GM12878 (cell line): Measurements from ENCODE around the gene SMIM35. TPM values are rescaled to one million over a fixed set of nuclear protein-coding genes. Genes with fewer than 3 reads are reported as not detected.

ENCODE experiments used
- ATAC-seq: fragments of 200-7000 bp; cut with Tn5 transposase; 3 replicates; pipeline ENCODE4 v1.9.1; 2020; ENCODE audit warnings: mild to moderate bottlenecking, moderate library complexity
- BruUV-seq: library from RNA; stranded (reverse); fragments of 400-500 nt; replicated peaks from 2 replicates; lab custom pipeline; 2021; lab: Mats Ljungman, UMichigan
- CTCF ChIA-PET: fragments of 300-600 bp; sonication (Branson Sonifier 250); formaldehyde crosslinking; extraction: SDS; loops from one replicate; lab custom pipeline; 2021; ENCODE audit warnings: inconsistent platforms; lab: Yijun Ruan, JAX
- POLR2A ChIA-PET: fragments of 350-600 bp; formaldehyde crosslinking; extraction: SDS; loops from one replicate; lab custom pipeline; 2021; ENCODE audit warnings: inconsistent platforms; lab: Charles Lee
- RAD21 ChIA-PET: fragments of 300-600 bp; sonication (Branson Sonifier 250); formaldehyde crosslinking; loops from one replicate; lab custom pipeline; 2023; ENCODE audit warnings: antibody characterized with exemption; ENCODE audit not compliant: unreplicated experiment; lab: Charles Lee
- SMC1A ChIA-PET: fragments of 300-600 bp; sonication (Branson Sonifier 250); formaldehyde crosslinking; loops from one replicate; lab custom pipeline; 2023; ENCODE audit not compliant: unreplicated experiment, uncharacterized antibody; lab: Charles Lee
- DNase-seq: peaks from one replicate; pipeline ENCODE4 v3.0.0-alpha.2; 2011; ENCODE audit warnings: low read depth, low spot score
- FAIRE-seq: peaks from 3 replicates; lab custom pipeline; 2011; peaks lifted over from hg19 to GRCh38; lab: Jason Lieb, UNC
- H2AFZ ChIP-seq: 2 replicates; pipeline ENCODE4 v1.6.0; 2011; ENCODE audit warnings: low read depth, low read length, control low read depth; ENCODE audit not compliant: control insufficient read depth
- H3K27ac ChIP-seq: 2 replicates; pipeline ENCODE4 v1.5.1; 2011; ENCODE audit warnings: control low read depth; ENCODE audit not compliant: control insufficient read depth, insufficient read depth
- H3K27me3 ChIP-seq, 2 experiments: replicated peaks in 1 of 2; 2 replicates each; pipeline versions ENCODE4 v1.6.0 to v1.6.1; 2011; ENCODE audit warnings: low read length in 1 of 2; ENCODE audit not compliant: control insufficient read depth in 2 of 2, insufficient read depth in 2 of 2
- H3K36me3 ChIP-seq, 2 experiments: 2 replicates each; pipeline ENCODE4 v1.5.1; 2011; ENCODE audit warnings: low read length in 1 of 2; ENCODE audit not compliant: control insufficient read depth in 2 of 2, insufficient read depth in 2 of 2
- H3K4me1 ChIP-seq: 2 replicates; pipeline ENCODE4 v1.6.1; 2011; ENCODE audit warnings: mild to moderate bottlenecking, low read length, moderate library complexity, mixed read lengths; ENCODE audit not compliant: control insufficient read depth, insufficient read depth
- H3K4me2 ChIP-seq: 2 replicates; pipeline ENCODE4 v1.6.0; 2011; ENCODE audit warnings: control low read depth; ENCODE audit not compliant: control insufficient read depth, insufficient read depth
- H3K4me3 ChIP-seq: fragments of 200-600 bp; sonication (generic); 2 replicates; pipeline ENCODE4 v1.5.1; 2016
- H3K79me2 ChIP-seq: 2 replicates; pipeline ENCODE4 v1.6.0; 2011; ENCODE audit warnings: low read length; ENCODE audit not compliant: control insufficient read depth, insufficient read depth
- H3K9ac ChIP-seq: 2 replicates; pipeline ENCODE4 v1.8.0; 2011; ENCODE audit warnings: low read length, control low read depth, mixed read lengths; ENCODE audit not compliant: control insufficient read depth, insufficient read depth
- H3K9me3 ChIP-seq: replicated peaks from 3 replicates; pipeline ENCODE4 v1.5.1; 2011; ENCODE audit warnings: mild to moderate bottlenecking, low read length; ENCODE audit not compliant: control insufficient read depth, insufficient read depth
- H4K20me1 ChIP-seq: 2 replicates; pipeline ENCODE4 v1.6.0; 2011; ENCODE audit not compliant: control insufficient read depth, insufficient read depth
- CBX3 ChIP-seq: fragments of 200-600 bp; sonication (generic); IDR thresholded peaks from 2 replicates; pipeline ENCODE4 v1.6.1; 2016; ENCODE audit warnings: low read depth, borderline replicate concordance
- CBX5 ChIP-seq: sonication (generic); IDR thresholded peaks from 2 replicates; pipeline ENCODE4 v1.6.1; 2016; ENCODE audit warnings: low read depth, moderate library complexity, mild to moderate bottlenecking, inconsistent platforms
- CEBPB ChIP-seq, 2 experiments: fragments of 150-350 bp in 1 of 2; IDR thresholded peaks; 2 replicates each; pipeline ENCODE4 v1.6.1; 2012 to 2014; ENCODE audit warnings: low read depth in 2 of 2, low read length in 2 of 2, borderline replicate concordance in 1 of 2, inconsistent platforms in 1 of 2
- CHD2 ChIP-seq: IDR thresholded peaks from 2 replicates; pipeline ENCODE4 v1.6.1; 2011; ENCODE audit warnings: low read depth, low read length, improper control_type of control experiment, borderline replicate concordance
- EP300 ChIP-seq, 2 experiments: fragments of 150-350 bp in 1 of 2; IDR thresholded peaks; 2 replicates each; pipeline ENCODE4 v1.6.1; 2011 to 2012; ENCODE audit warnings: low read depth in 2 of 2, low read length in 2 of 2, borderline replicate concordance in 1 of 2, improper control_type of control experiment in 1 of 2, inconsistent platforms in 1 of 2; ENCODE audit not compliant: control insufficient read depth in 1 of 2
- GABPA ChIP-seq: IDR thresholded peaks from 2 replicates; pipeline ENCODE4 v1.6.1; 2014; ENCODE audit warnings: antibody characterized with exemption, low read depth, mild to moderate bottlenecking, inconsistent platforms
- NBN ChIP-seq: fragments of 450-650 bp; IDR thresholded peaks from 2 replicates; pipeline ENCODE4 v1.6.1; 2016
- NFXL1 ChIP-seq: fragments of 450-650 bp; IDR thresholded peaks from 2 replicates; pipeline ENCODE4 v1.6.1; 2017; ENCODE audit warnings: antibody characterized with exemption, mild to moderate bottlenecking, borderline replicate concordance
- RAD21 ChIP-seq: IDR thresholded peaks from 2 replicates; pipeline ENCODE4 v1.6.1; 2011; ENCODE audit warnings: mild to moderate bottlenecking, low read depth, low read length, moderate library complexity; ENCODE audit not compliant: insufficient read depth
- SIX5 ChIP-seq: IDR thresholded peaks from 2 replicates; pipeline ENCODE4 v1.6.1; 2011; ENCODE audit warnings: mild to moderate bottlenecking, low read depth, low read length, moderate library complexity; ENCODE audit not compliant: severe bottlenecking
- ZBED1 ChIP-seq: IDR thresholded peaks from 2 replicates; pipeline ENCODE4 v1.6.1; 2016; ENCODE audit warnings: borderline replicate concordance
- ZNF207 ChIP-seq: fragments of 450-650 bp; IDR thresholded peaks from 2 replicates; pipeline ENCODE4 v1.6.1; 2014; ENCODE audit warnings: antibody characterized with exemption, mild to moderate bottlenecking, borderline replicate concordance
- WGBS: methylation state at CpG from one replicate; pipeline ENCODE4 v1.1.6; 2016; ENCODE audit warnings: low lambda C conversion rate; ENCODE audit not compliant: insufficient replicate concordance, insufficient coverage; ENCODE audit errors: missing lambda C conversion rate; 5-methylcytosine and 5-hydroxymethylcytosine counted together
- in situ Hi-C: fragments of 300-500 bp; cut with MboI; formaldehyde crosslinking; loops from 9 replicates; pipeline ENCODE4 v1.14.3; 2018; ENCODE audit warnings: mixed read lengths
- intact Hi-C: fragments of 100-400 bp; cut with micrococcal nuclease; formaldehyde crosslinking; loops from one replicate; pipeline ENCODE4 v1.14.2; 2022; ENCODE audit not compliant: unreplicated experiment
- polyA plus RNA-seq, 11 experiments: library from polyadenylated mRNA; depleted of rRNA in 4 of 11; unstranded in 6 of 11; stranded (reverse) in 5 of 11; fragments of >200 nt; fragmentation: Nextera tagmentation in 4 of 11; fragmentation: Illumina TruSeq in 1 of 11; extraction: Ambion mirVana in 4 of 11; extraction: Trizol in 1 of 11; gene quantifications; 1 replicate in 1 of 11; 2 replicates in 10 of 11; pipeline versions ENCODE4 v1.2.1 to v1.2.3, GENCODE V29; 2011 to 2016; ENCODE audit warnings: inconsistent platforms in 2 of 11, missing spikeins in 2 of 11, low read depth in 1 of 11
- total RNA-seq, 4 experiments: library from RNA; depleted of rRNA in 3 of 4; stranded (reverse); fragments of >200 nt in 3 of 4; fragmentation: Illumina TruSeq in 1 of 4; extraction: Trizol in 1 of 4; gene quantifications; 2 replicates each; pipeline versions ENCODE4 v1.2.1 to v1.2.3, GENCODE V29; 2013 to 2021
- TF ChIP-seq, protein P1 (sequence below): fragments of 450-650 bp; IDR thresholded peaks from 2 replicates; pipeline ENCODE4 v1.6.1; 2018; ENCODE audit warnings: mild to moderate bottlenecking, low read depth, moderate library complexity; ENCODE audit not compliant: partially characterized antibody
- TF ChIP-seq, protein P2 (sequence below): fragments of 450-650 bp; IDR thresholded peaks from 2 replicates; pipeline ENCODE4 v1.6.1; 2017; ENCODE audit warnings: mild to moderate bottlenecking, moderate library complexity
- TF ChIP-seq, protein P3 (sequence below): fragments of 450-650 bp; IDR thresholded peaks from 2 replicates; pipeline ENCODE4 v1.6.1; 2017; ENCODE audit warnings: borderline replicate concordance

The SMIM35 gene
- total and polyA plus RNA-seq, 10 of the 15 experiments (the other 5 are each of a cell fraction or from before 2014, with no cell fraction given): 0.02 to 1.1 (median 0.05) TPM; not detected in 5

DNA sequence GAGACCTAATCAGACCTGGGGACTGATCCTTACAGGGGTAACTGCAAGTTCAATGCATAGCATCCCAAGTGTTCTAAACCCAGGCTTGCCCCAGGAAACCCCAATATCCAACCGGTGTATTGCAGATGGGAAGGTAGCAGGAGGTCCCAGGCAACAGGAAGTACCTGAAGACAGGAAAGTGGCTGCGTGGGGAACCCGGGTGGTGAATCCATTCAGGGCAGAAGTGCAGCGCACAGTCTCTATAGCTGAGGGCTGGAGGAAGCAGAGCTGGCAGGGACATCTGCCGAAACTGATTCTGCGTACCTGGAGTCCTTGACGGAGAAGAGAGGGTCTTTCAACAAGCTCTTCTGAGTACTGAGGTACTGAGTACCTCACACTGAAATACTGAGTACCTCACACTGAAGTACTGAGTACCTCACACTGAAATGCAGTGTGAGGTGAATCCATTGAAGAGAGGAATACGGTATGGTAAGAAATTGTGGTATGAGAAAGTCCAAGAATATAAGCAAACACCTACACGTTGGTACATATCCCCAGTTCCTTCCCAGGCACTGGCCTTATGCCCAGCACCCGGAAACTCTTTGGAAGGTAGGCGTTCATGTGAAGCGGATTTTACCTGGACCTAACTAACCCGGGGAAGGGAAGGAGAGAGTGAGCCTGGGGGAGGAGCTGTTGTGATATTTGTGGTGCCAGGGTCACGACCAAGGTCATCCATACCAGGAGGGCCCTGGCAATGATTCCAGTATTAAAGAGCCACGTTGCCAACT, 45.8 kb upstream of the SMIM35 start:
- ATAC-seq (no peak), FAIRE-seq (no peak), DNase-seq (no peak)
- no peak overlapping the region for H3K27ac ChIP-seq
- no peak overlapping the region for H3K4me3 ChIP-seq
- ChIA-PET SMC1A (interaction anchor here (0.8 to 1.2 kb wide), 2 partner anchors 23 to 53 kb away, joined by 3 read pairs; no protein-coding TSS in a partner anchor), CTCF (interaction anchor here (0.9 to 1.0 kb wide), 3 partner anchors 8 to 249 kb away, joined by 3 read pairs; no protein-coding TSS in a partner anchor), RAD21 (no interaction called here), POLR2A (no interaction called here)
- H3K9me3 ChIP-seq: no peaks in the 10 kb centered on the region
- 42% methylated on average over 15 of the region's 15 CpGs for WGBS
- H3K9ac ChIP-seq: no peak overlapping the region
- in situ Hi-C loops (no loop called here), intact Hi-C loops (no loop called here)
- peaks cover 0 to 5% of the 10 kb centered on the region in 2 experiments; a peak in 3 of 4 replicates for H3K27me3 ChIP-seq
- no peaks in the 10 kb centered on the region for H4K20me1 ChIP-seq
- no peaks in the 10 kb centered on the region for H3K79me2 ChIP-seq
- no peaks in the 10 kb centered on the region for H3K36me3 ChIP-seq
- H3K4me1 ChIP-seq: no peaks in the 10 kb centered on the region
- H3K4me2 ChIP-seq: no peak overlapping the region
- no TSS peak for BruUV-seq
- H2AFZ ChIP-seq: no peak overlapping the region
- TF ChIP-seq NFXL1: no peak
- TF ChIP-seq CEBPB (IDR thresholded peaks at IDR 0.05; ENCODE audit: borderline replicate concordance in 1 of 2, low read depth in 2 of 2, low read length in 2 of 2): no peak
- no peak for TF ChIP-seq SIX5
- TF ChIP-seq ZNF207: no peak
- TF ChIP-seq, protein P1, sequence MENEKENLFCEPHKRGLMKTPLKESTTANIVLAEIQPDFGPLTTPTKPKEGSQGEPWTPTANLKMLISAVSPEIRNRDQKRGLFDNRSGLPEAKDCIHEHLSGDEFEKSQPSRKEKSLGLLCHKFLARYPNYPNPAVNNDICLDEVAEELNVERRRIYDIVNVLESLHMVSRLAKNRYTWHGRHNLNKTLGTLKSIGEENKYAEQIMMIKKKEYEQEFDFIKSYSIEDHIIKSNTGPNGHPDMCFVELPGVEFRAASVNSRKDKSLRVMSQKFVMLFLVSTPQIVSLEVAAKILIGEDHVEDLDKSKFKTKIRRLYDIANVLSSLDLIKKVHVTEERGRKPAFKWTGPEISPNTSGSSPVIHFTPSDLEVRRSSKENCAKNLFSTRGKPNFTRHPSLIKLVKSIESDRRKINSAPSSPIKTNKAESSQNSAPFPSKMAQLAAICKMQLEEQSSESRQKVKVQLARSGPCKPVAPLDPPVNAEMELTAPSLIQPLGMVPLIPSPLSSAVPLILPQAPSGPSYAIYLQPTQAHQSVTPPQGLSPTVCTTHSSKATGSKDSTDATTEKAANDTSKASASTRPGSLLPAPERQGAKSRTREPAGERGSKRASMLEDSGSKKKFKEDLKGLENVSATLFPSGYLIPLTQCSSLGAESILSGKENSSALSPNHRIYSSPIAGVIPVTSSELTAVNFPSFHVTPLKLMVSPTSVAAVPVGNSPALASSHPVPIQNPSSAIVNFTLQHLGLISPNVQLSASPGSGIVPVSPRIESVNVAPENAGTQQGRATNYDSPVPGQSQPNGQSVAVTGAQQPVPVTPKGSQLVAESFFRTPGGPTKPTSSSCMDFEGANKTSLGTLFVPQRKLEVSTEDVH: no peak
- no peak for TF ChIP-seq EP300 (IDR thresholded peaks at IDR 0.05; ENCODE audit: borderline replicate concordance in 1 of 2, control insufficient read depth in 1 of 2, low read depth in 2 of 2, low read length in 2 of 2)
- TF ChIP-seq CBX5: no peak
- TF ChIP-seq NBN: no peak
- TF ChIP-seq, protein P2, sequence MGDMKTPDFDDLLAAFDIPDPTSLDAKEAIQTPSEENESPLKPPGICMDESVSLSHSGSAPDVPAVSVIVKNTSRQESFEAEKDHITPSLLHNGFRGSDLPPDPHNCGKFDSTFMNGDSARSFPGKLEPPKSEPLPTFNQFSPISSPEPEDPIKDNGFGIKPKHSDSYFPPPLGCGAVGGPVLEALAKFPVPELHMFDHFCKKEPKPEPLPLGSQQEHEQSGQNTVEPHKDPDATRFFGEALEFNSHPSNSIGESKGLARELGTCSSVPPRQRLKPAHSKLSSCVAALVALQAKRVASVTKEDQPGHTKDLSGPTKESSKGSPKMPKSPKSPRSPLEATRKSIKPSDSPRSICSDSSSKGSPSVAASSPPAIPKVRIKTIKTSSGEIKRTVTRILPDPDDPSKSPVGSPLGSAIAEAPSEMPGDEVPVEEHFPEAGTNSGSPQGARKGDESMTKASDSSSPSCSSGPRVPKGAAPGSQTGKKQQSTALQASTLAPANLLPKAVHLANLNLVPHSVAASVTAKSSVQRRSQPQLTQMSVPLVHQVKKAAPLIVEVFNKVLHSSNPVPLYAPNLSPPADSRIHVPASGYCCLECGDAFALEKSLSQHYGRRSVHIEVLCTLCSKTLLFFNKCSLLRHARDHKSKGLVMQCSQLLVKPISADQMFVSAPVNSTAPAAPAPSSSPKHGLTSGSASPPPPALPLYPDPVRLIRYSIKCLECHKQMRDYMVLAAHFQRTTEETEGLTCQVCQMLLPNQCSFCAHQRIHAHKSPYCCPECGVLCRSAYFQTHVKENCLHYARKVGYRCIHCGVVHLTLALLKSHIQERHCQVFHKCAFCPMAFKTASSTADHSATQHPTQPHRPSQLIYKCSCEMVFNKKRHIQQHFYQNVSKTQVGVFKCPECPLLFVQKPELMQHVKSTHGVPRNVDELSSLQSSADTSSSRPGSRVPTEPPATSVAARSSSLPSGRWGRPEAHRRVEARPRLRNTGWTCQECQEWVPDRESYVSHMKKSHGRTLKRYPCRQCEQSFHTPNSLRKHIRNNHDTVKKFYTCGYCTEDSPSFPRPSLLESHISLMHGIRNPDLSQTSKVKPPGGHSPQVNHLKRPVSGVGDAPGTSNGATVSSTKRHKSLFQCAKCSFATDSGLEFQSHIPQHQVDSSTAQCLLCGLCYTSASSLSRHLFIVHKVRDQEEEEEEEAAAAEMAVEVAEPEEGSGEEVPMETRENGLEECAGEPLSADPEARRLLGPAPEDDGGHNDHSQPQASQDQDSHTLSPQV: no peak
- TF ChIP-seq GABPA: no peak
- TF ChIP-seq RAD21: no peak
- TF ChIP-seq ZBED1: no peak
- TF ChIP-seq CBX3: no peak
- TF ChIP-seq, protein P3, sequence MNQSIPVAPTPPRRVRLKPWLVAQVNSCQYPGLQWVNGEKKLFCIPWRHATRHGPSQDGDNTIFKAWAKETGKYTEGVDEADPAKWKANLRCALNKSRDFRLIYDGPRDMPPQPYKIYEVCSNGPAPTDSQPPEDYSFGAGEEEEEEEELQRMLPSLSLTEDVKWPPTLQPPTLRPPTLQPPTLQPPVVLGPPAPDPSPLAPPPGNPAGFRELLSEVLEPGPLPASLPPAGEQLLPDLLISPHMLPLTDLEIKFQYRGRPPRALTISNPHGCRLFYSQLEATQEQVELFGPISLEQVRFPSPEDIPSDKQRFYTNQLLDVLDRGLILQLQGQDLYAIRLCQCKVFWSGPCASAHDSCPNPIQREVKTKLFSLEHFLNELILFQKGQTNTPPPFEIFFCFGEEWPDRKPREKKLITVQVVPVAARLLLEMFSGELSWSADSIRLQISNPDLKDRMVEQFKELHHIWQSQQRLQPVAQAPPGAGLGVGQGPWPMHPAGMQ: no peak
- no peak for TF ChIP-seq CHD2
